ENCODE measurements around the gene PRDM7. TPM values are rescaled to one million over a fixed set of nuclear protein-coding genes. Genes with fewer than 3 reads are reported as not detected.
"Not testable (repeated sequence)": the region's sequence is repeated elsewhere in the genome, so short reads cannot be mapped to it uniquely, and the experiment has no call there.

Gene PRDM7
- total and polyA plus RNA-seq, 4 donors, result not detected

- not testable (repeated sequence) for ATAC-seq (ENCODE audit: insufficient read depth, low FRiP score); H3K36me3 ChIP-seq (ENCODE audit: control insufficient read depth in 4 of 4, insufficient read depth in 4 of 4, low read length in 4 of 4); H3K4me3 ChIP-seq; H3K9ac ChIP-seq (ENCODE audit: insufficient read depth in 1 of 2, low read length in 2 of 2); H3K27ac ChIP-seq (ENCODE audit: low read depth in 1 of 2, low read length in 1 of 2); H3K4me1 ChIP-seq (ENCODE audit: control insufficient read depth in 5 of 5, insufficient read depth in 5 of 5, low read length in 5 of 5); DNase-seq; H3K27me3 ChIP-seq (ENCODE audit: control insufficient read depth in 3 of 3, insufficient read depth in 3 of 3, low read length in 2 of 3); H3K9me3 ChIP-seq (ENCODE audit: control insufficient read depth in 4 of 4, insufficient read depth in 3 of 4, low read length in 3 of 4)
- 87 to 91% methylated on average over 9 to 10 of the region's 11 CpGs for WGBS, 2 donors
These were observed 24.2 kb upstream of the PRDM7 start for GRCh38 chr16:90101332-90101731.

GRCh38 chr16:90100790-90101189, 23.7 kb upstream of the PRDM7 start:
- H3K4me1 ChIP-seq (ENCODE audit: control insufficient read depth in 5 of 5, insufficient read depth in 5 of 5, low read length in 5 of 5); H3K9me3 ChIP-seq (ENCODE audit: control insufficient read depth in 4 of 4, insufficient read depth in 3 of 4, low read length in 3 of 4); H3K36me3 ChIP-seq (ENCODE audit: control insufficient read depth in 4 of 4, insufficient read depth in 4 of 4, low read length in 4 of 4); H3K27me3 ChIP-seq (ENCODE audit: control insufficient read depth in 3 of 3, insufficient read depth in 3 of 3, low read length in 2 of 3); H3K9ac ChIP-seq (ENCODE audit: insufficient read depth in 1 of 2, low read length in 2 of 2); H3K27ac ChIP-seq (ENCODE audit: low read depth in 1 of 2, low read length in 1 of 2); H3K4me3 ChIP-seq; DNase-seq; ATAC-seq (ENCODE audit: insufficient read depth, low FRiP score): not testable (repeated sequence)
- no CpG with 5 or more reads among the region's 4 CpGs for WGBS, 2 donors

- H3K4me1 ChIP-seq (ENCODE audit: control insufficient read depth in 5 of 5, insufficient read depth in 5 of 5, low read length in 5 of 5); H3K4me3 ChIP-seq; H3K9me3 ChIP-seq (ENCODE audit: control insufficient read depth in 4 of 4, insufficient read depth in 3 of 4, low read length in 3 of 4); DNase-seq; H3K27me3 ChIP-seq (ENCODE audit: control insufficient read depth in 3 of 3, insufficient read depth in 3 of 3, low read length in 2 of 3); H3K27ac ChIP-seq (ENCODE audit: low read depth in 1 of 2, low read length in 1 of 2); H3K36me3 ChIP-seq (ENCODE audit: control insufficient read depth in 4 of 4, insufficient read depth in 4 of 4, low read length in 4 of 4); ATAC-seq (ENCODE audit: insufficient read depth, low FRiP score); H3K9ac ChIP-seq (ENCODE audit: insufficient read depth in 1 of 2, low read length in 2 of 2): not testable (repeated sequence)
- 30 to 60% methylated on average over 4 of the region's 5 CpGs for WGBS, 2 donors
These were observed 23.1 kb upstream of the PRDM7 start for GRCh38 chr16:90100229-90100628.

- H3K4me3 ChIP-seq; DNase-seq; H3K9ac ChIP-seq (ENCODE audit: insufficient read depth in 1 of 2, low read length in 2 of 2); H3K27me3 ChIP-seq (ENCODE audit: control insufficient read depth in 3 of 3, insufficient read depth in 3 of 3, low read length in 2 of 3); H3K9me3 ChIP-seq (ENCODE audit: control insufficient read depth in 4 of 4, insufficient read depth in 3 of 4, low read length in 3 of 4); H3K4me1 ChIP-seq (ENCODE audit: control insufficient read depth in 5 of 5, insufficient read depth in 5 of 5, low read length in 5 of 5); H3K36me3 ChIP-seq (ENCODE audit: control insufficient read depth in 4 of 4, insufficient read depth in 4 of 4, low read length in 4 of 4); H3K27ac ChIP-seq (ENCODE audit: low read depth in 1 of 2, low read length in 1 of 2): not testable (repeated sequence)
- peak; percentile 16 for ATAC-seq (ENCODE audit: insufficient read depth, low FRiP score)
- 26 to 45% methylated on average over 2 to 3 of the region's 5 CpGs for WGBS, 2 donors
These were observed 21.8 kb upstream of the PRDM7 start for GRCh38 chr16:90098936-90099335.

- H3K27me3 ChIP-seq (ENCODE audit: control insufficient read depth in 3 of 3, insufficient read depth in 3 of 3, low read length in 2 of 3); H3K36me3 ChIP-seq (ENCODE audit: control insufficient read depth in 4 of 4, insufficient read depth in 4 of 4, low read length in 4 of 4); H3K27ac ChIP-seq (ENCODE audit: low read depth in 1 of 2, low read length in 1 of 2); H3K9me3 ChIP-seq (ENCODE audit: control insufficient read depth in 4 of 4, insufficient read depth in 3 of 4, low read length in 3 of 4); DNase-seq; ATAC-seq (ENCODE audit: insufficient read depth, low FRiP score); H3K4me3 ChIP-seq; H3K4me1 ChIP-seq (ENCODE audit: control insufficient read depth in 5 of 5, insufficient read depth in 5 of 5, low read length in 5 of 5); H3K9ac ChIP-seq (ENCODE audit: insufficient read depth in 1 of 2, low read length in 2 of 2): not testable (repeated sequence)
- WGBS, 2 donors, result 81% methylated on average over 9 of the region's 9 CpGs
These were observed 20.0 kb upstream of the PRDM7 start for GRCh38 chr16:90097010-90097684.

- H3K4me1 ChIP-seq (ENCODE audit: control insufficient read depth in 5 of 5, insufficient read depth in 5 of 5, low read length in 5 of 5); H3K9ac ChIP-seq (ENCODE audit: insufficient read depth in 1 of 2, low read length in 2 of 2); H3K4me3 ChIP-seq; DNase-seq; H3K9me3 ChIP-seq (ENCODE audit: control insufficient read depth in 4 of 4, insufficient read depth in 3 of 4, low read length in 3 of 4); H3K27me3 ChIP-seq (ENCODE audit: control insufficient read depth in 3 of 3, insufficient read depth in 3 of 3, low read length in 2 of 3); H3K36me3 ChIP-seq (ENCODE audit: control insufficient read depth in 4 of 4, insufficient read depth in 4 of 4, low read length in 4 of 4); H3K27ac ChIP-seq (ENCODE audit: low read depth in 1 of 2, low read length in 1 of 2); ATAC-seq (ENCODE audit: insufficient read depth, low FRiP score): not testable (repeated sequence)
- WGBS, 2 donors, result 91 to 92% methylated on average over 22 of the region's 22 CpGs
These were observed 17.7 kb upstream of the PRDM7 start for GRCh38 chr16:90094791-90095190.

- not testable (repeated sequence) for ATAC-seq (ENCODE audit: insufficient read depth, low FRiP score); DNase-seq; H3K27me3 ChIP-seq (ENCODE audit: control insufficient read depth in 3 of 3, insufficient read depth in 3 of 3, low read length in 2 of 3); H3K9ac ChIP-seq (ENCODE audit: insufficient read depth in 1 of 2, low read length in 2 of 2); H3K36me3 ChIP-seq (ENCODE audit: control insufficient read depth in 4 of 4, insufficient read depth in 4 of 4, low read length in 4 of 4); H3K27ac ChIP-seq (ENCODE audit: low read depth in 1 of 2, low read length in 1 of 2); H3K4me3 ChIP-seq; H3K4me1 ChIP-seq (ENCODE audit: control insufficient read depth in 5 of 5, insufficient read depth in 5 of 5, low read length in 5 of 5); H3K9me3 ChIP-seq (ENCODE audit: control insufficient read depth in 4 of 4, insufficient read depth in 3 of 4, low read length in 3 of 4)
- 90 to 97% methylated on average over 18 to 35 of the region's 35 CpGs for WGBS, 2 donors
These were observed 17.2 kb upstream of the PRDM7 start for GRCh38 chr16:90094296-90094695.

GRCh38 chr16:90093799-90094198, 16.7 kb upstream of the PRDM7 start:
- not testable (repeated sequence) for H3K27ac ChIP-seq (ENCODE audit: low read depth in 1 of 2, low read length in 1 of 2); H3K4me1 ChIP-seq (ENCODE audit: control insufficient read depth in 5 of 5, insufficient read depth in 5 of 5, low read length in 5 of 5); DNase-seq; ATAC-seq (ENCODE audit: insufficient read depth, low FRiP score); H3K27me3 ChIP-seq (ENCODE audit: control insufficient read depth in 3 of 3, insufficient read depth in 3 of 3, low read length in 2 of 3); H3K9ac ChIP-seq (ENCODE audit: insufficient read depth in 1 of 2, low read length in 2 of 2); H3K36me3 ChIP-seq (ENCODE audit: control insufficient read depth in 4 of 4, insufficient read depth in 4 of 4, low read length in 4 of 4); H3K9me3 ChIP-seq (ENCODE audit: control insufficient read depth in 4 of 4, insufficient read depth in 3 of 4, low read length in 3 of 4); H3K4me3 ChIP-seq
- WGBS, 2 donors, result 92 to 93% methylated on average over 30 of the region's 30 CpGs
